GM19452 (cell line): ENCODE measurements around the gene FASTKD1.

Experiments used
- ATAC-seq: cut with Tn5 transposase; IDR thresholded peaks from one replicate; pipeline ENCODE4 v1.9.1; 2021; ENCODE audit not compliant: unreplicated experiment

FASTKD1 gene

DNA sequence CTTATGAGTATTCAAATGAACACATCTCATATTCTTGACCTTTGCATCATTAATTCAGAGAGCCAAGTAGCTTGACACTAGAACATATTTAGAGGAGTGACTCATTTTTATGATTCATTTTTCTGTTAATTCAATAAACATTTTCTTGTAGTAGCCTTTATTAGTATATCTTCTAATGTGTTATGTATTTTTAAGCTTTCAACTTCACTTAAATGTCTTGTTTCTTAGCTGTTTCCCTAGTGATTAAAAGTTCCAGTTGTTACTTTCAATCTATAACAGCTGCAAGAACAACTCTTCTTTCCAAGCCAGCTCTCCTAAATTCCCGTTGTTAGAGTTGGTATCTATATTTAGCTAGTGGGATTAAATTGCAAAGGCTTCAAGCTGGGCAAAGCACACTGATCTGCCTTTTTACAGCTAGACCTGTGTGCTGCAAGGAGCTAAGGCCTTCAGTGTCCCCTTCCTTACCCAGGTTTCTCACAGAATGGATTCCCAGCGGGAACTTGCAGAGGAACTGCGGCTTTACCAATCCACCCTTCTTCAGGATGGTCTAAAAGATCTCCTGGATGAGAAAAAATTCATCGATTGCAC is 64.3 kb downstream of the FASTKD1 start, which contains the start of gene KLHL41:
KLHL41 (plus strand) TSS at position 405 of the 588 bp plus-strand sequence; CDS start at position 482, 77 bp downstream.
- no peak for ATAC-seq

DNA sequence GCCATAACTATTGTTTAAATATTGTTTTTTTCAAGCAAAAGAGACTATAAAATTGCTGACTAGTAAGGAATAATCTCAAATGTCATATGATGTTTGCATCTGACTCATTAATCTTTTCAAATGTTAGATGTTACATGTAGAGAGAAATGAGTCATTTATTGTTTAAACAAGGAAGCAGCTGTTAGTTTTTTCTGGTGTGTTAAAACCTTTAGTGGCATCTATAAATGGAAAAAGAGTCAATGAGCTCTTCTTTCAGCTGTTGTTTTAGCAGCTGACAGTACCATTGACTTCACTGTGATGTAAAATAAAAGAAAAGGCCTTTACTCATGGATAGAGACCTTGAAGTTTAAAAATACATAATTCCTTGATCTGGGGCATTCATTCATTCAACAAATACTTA is 66.0 kb downstream of the FASTKD1 start:
- no peak for ATAC-seq

DNA sequence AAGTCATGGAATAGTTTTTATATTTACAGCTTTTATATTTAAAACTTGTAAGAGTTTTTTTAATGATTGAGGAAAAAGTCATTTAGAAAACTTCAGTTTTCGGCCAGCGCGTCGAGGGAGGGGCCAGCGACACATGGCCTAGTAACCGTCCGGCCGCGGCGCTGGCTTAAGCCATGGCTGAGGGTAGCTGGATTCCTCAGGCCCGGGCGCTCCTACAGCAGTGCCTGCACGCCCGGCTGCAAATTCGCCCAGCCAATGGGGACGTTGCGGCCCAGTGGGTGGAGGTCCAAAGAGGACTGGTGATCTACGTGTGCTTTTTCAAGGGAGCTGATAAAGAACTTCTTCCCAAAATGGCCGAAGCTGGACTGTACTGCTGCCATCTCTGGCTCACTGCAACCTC is 69.0 kb downstream of the FASTKD1 start:
- no peak for ATAC-seq

DNA sequence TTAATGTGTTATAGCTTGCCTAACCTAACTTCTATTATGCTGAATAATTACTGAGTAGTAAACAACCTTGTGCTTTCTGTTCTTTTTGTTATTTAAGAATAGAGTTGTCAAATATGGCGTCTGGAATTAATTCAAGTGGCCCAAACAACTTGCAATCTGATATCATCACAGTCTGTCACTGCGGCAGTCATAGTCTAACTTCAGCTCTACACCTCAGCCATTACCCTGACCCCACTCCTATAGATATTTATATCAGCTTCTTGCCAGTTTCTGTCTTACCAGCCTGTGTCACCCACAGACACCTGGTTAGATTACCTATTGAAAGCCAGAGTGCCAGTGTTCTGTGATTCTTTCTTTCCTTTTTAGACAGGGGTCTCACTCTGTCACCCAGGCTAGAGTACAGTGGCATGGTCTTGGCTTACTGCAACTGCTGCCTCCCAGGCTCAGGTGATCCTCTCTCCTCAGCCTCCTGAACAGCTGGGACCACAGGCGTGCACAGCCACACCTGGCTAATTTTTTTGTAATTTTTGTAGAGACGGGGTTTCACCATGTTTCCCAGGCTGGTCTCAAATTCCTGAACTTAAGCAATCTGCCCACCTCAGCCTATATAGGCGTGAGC is 78.2 kb downstream of the FASTKD1 start:
- ATAC-seq: no peak

DNA sequence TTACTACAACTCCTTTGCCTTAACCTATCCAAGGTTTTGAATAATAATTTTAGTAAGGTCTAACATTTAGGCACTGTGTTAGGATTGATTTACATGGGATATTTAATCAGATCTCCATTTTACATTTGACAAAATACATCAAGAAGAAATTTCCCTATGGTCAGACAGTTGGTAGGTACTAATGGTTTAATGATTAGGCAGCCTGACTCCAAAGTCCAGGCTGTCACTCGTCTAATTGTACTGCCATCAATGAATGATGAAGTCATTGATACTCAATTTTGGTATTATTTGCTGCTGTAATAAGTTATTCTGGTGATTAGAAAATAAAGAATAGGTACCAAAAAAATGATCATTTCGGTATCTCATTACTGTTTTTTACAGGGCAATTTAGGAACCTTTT is 80.3 kb downstream of the FASTKD1 start:
- no peak for ATAC-seq

DNA sequence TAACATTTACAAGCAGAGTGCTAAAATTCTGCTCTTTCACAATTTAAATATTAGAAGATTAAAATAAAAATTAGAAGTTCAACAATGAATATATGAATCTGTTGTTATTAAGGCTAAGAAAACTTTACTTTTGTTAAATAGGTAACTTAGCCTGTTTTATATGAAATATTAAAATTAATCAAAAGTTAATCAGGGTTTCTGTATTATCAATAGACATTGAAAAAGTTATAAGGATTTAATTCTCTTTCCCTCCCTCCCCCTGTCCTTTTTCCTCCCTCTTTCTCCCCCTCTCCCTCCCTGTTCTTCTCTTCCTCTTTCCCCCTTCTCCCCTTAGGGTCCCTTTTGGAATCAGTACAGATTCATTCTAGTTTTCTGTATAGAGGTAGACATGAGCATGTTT is 82.3 kb downstream of the FASTKD1 start:
- no peak for ATAC-seq

DNA sequence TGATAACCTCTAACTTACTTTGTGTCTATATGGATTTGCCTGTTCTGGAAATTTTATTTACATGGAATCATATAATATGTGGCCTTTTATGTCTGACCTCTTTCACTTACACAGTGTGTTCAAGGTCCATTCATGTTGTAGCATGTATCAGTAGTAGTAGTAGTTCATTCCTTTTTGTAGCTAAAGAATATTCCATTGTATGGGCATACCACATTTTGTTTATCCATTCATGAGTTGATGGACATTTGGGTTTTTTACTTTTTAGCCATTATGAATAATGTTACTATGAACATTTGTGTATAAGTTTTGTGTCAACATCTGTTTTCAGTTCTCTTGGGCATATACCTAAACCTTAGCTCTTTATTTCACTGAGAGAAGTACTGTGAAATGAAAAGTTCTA is 82.8 kb downstream of the FASTKD1 start:
- no peak for ATAC-seq

DNA sequence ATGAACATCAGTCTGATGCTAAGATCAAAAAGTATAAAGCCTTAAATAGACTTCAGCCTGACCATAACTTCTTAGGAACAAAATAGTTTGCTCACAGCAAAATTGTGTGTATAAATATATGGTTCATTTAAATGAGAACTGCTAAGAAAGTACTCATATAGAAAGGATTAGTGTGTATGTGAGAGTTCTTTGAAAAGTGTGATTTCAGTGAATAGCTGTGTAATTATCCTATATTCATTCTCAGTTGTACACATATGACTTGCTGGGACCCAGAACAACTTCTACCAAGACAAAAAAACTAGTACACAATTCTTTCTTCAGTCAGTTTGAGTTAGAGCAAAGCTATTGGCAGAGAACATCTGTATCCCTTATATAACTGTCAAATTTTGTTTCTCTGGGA is 87.2 kb downstream of the FASTKD1 start:
- no peak for ATAC-seq

DNA sequence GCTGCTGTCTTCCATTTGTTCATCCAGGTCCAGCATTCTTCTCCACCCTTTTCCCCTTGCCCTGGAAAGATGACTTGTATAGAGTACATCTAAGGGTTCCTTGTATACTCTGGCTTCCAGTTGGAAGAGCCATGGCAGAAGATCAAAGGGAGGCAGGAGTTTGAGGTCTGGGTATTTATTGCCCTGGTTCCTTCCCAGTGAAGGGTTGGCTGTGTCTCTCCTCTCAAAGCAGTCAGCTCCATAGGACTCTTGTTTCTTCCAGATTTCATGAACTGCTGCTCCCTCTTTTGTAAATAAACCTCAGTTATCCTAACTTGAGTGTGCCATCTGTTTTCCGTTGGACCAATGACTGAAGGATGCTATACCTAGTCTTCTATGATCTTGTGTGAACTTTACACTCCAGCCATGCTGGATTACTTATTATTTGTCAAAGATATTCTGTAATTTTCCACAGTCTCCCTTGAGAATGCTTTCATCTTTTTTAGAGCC is 88.0 kb downstream of the FASTKD1 start:
- ATAC-seq: no peak

DNA sequence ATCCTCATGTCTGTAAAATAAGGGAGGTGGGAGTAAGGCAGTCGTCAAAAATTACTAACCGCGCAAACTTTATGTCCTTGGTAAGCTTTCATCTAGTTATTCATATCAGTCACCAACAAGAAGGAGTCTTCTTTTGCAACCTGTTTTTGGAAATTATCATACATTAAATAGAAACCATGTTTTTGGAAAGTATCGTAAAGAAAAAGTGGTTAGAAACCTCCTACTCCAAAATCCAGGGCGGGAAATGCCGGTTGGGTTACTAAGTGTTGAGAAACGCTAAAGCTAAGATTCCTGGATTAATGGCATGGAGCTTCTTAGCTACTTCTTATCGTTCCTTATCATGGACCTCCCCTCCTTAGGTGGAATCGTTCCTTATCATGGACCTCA is 93.6 kb downstream of the FASTKD1 start:
- no peak for ATAC-seq
